ENCODE measurements around the gene PDZD2. TPM values are rescaled to one million over a fixed set of nuclear protein-coding genes. Genes with fewer than 3 reads are reported as not detected.
"Not testable (repeated sequence)": the region's sequence is repeated elsewhere in the genome, so short reads cannot be mapped to it uniquely, and the experiment has no call there.

The PDZD2 gene
- polyA plus RNA-seq (ENCODE audit: insufficient read length in 10 of 10) = 10 to 100 TPM in 2 of 10 donors, 1 to 10 TPM in 8; 6.0 to 12.4 (median 7.4) TPM
- long read RNA-seq, donor 1 = 0 reads
- long read RNA-seq, donor 2 = 0 reads
- long read RNA-seq, donor 3 = 0 reads
- long read RNA-seq, donor 4 = 0 reads
- long read RNA-seq, donor 5, partial matches to known transcripts = 0 of 73 reads
- long read RNA-seq, donor 5, other reads (novel, unspliced or antisense) = 73 of 73 reads
- long read RNA-seq, donor 6, partial matches to known transcripts = 0 of 1 reads
- long read RNA-seq, donor 6, other reads (novel, unspliced or antisense) = 0 of 1 reads
- long read RNA-seq, donor 7 = 0 reads
- long read RNA-seq, donor 8 = 0 reads
- long read RNA-seq, donor 9 = 0 reads

GRCh38 chr5:31638748-31639418, at the start of gene PDZD2:
Gene PDZD2 (plus strand): TSS chr5:31639131.
- peak; percentile 59 to 90 (median 82) for DNase-seq

DNA sequence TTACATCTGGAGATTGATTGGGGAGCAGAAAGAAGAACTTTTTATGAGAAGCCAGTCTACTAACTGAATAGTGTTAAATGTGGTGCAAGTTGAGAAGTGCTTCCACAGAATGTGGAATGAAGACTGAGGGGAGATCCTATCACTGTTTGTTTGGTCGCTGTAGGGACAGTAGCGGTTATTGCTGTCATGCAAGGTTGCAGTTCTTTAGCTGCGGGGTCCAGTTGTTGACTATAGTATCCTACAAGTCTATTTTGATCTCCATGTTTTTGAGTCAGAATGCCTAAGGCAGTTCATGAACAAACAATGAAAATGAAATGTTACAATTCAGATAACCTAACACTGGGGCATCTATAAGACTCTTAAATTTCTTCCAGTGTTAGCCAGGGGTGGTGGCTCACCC, 45.3 kb upstream of the PDZD2 start:
- DNase-seq = no peak

GRCh38 chr5:31596354-31596753, 42.6 kb upstream of the PDZD2 start:
- DNase-seq = no peak

DNA sequence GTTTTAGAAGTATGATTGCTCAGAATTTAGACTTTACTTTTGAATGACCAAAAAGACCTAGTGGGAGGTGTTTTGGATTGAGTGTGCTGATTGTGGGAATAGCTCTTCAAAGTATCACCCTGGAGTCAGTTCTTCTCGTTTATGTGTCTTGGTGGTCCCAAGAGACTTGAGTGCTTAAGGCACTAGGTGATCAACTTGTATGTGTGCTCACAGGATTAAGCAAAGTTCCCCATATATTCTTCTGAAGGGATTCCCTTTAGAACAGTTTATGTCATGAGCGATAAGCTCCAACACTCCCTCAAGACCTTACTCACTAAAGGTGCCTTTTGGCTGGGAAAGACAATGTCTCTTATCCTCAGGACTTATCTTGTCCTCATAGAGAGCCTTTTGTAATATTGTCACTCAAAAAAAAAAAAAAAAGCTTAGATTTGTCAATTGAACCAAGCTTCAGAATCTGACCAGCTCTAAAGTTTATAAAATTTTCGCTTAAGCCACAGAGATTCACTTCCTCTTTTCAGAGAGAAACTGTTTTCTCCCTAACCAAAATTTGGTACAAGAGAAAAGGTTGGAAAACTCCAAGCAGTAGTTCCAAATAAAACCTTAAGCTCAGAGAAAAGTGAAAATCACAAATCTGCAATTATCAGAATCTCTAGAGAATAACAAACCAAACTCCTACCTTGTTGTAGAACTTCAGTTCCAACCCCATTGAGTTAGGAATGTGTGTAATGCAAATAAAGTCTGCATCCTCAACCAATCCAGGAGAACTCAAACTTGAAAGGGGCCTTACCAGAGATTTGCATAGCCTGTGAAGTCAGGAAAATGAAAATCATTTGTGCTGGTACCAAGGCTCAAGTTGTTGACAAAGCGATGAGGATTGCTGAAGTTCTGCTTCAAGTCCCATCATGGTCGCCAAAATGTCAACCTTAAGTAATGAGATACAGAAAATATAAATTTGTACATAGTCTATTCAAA, 40.0 kb upstream of the PDZD2 start:
- DNase-seq = no peak

GRCh38 chr5:31602305-31602704, 36.6 kb upstream of the PDZD2 start:
- not testable (repeated sequence) for DNase-seq

- no peak for DNase-seq
Measured at GRCh38 chr5:31604240-31604639, 34.7 kb upstream of the PDZD2 start.

DNA sequence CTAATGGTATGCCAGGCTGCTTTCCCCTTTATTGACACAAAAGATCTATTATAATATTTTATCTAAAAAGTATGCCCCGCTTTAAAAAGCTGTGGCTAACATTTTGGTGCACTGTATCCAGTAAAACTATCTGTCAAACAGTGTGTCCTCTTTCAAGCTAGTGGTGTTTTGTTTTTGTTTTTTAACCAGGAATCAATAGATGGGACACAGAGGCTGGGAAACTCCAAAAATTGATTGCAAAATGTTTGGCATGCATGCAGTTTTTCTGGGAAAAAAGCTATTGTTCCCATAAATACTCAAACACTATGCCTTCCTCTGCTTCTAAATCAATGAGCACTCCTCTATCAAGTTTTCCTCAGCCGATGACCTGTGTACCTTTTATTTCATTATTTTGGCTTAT, 34.3 kb upstream of the PDZD2 start:
- DNase-seq = no peak

- no peak for DNase-seq
Measured at GRCh38 chr5:31605920-31606319, 33.0 kb upstream of the PDZD2 start.

GRCh38 chr5:31607546-31607945, 31.4 kb upstream of the PDZD2 start:
- DNase-seq = no peak

GRCh38 chr5:31611002-31611401, 27.9 kb upstream of the PDZD2 start:
- no peak for DNase-seq

- no peak for DNase-seq
Measured at GRCh38 chr5:31613651-31614050, 25.3 kb upstream of the PDZD2 start.

DNA sequence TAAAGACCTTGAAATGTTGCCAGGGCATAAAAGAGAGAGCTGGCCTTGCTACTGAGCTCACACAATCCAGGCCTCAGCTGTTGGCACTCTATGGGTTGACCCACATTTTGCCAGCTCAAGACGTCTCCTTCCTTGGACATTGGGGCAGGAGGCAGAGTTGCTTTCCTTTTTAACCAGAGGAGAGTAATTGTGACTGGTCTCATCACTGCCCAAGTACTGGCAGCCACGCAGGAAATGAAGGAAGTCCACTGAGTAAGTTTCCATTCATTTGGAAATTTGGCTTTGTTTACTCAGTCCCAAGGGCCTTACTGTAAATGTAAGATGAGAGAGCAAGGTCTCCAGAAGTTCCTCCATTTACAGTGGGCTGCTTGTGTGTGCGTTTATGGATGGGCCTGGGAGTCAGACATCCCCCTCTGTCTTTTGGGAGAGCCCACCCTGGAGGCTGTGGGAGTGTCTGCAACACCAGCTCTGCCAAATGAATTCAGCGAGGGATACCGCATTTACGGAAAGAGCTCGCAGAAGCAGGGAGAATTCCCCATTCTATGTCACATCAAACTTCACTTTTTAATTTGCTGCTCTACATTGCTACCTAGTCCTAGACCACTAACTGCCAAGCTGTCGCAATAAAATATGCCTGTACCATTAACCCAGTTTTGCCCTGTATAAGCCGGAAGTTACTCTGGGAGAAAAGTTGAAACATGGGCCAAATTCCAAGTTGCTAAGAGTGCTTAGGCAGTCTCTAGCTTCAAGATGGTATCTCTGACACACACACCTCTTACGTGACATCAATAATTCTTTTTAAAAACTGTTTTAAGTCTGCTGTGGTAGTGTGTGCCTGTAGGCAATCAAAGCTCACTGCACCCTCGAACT, 24.5 kb upstream of the PDZD2 start:
- DNase-seq = peak in 2 of 3 donors; percentile 12 to 41

DNA sequence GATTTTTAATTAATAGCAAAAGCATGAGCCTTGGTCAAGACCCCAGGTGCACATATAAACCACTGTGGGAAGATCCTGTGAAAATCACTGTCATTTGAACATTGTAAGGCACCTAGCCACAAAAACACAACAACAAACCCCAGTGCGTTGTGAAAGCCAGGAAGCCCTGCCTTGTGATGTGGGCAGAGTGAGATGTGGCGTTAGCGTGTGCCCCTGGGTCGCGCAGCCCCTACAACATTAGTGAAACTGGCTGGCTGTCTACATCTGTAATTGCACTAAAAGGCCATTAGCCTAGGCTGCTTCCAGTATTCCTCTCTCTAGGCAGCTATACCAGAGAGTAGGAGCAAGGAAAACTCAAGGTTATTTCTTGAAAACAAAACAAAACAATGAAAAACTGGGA, 21.1 kb upstream of the PDZD2 start:
- no peak for DNase-seq

DNA sequence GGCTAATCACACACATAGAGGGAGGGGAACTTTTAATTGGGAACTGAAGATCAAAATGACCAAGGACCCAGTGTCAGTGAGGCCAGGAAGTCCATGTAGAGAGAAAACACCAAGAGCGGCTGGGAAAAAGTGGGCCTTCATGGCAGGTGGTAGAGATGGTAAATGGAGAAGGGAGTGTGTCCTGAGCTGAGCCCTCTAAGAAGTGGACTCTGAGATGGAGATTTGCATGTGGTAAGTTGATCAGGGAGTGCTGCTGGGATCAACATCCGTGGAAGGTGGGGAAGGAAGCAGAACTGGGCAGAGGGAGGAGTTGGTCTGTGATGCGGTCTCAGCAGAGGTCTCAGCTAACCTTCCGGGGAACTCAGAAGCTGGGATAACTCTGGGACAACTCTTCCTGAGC, 18.9 kb upstream of the PDZD2 start:
- DNase-seq = no peak

DNA sequence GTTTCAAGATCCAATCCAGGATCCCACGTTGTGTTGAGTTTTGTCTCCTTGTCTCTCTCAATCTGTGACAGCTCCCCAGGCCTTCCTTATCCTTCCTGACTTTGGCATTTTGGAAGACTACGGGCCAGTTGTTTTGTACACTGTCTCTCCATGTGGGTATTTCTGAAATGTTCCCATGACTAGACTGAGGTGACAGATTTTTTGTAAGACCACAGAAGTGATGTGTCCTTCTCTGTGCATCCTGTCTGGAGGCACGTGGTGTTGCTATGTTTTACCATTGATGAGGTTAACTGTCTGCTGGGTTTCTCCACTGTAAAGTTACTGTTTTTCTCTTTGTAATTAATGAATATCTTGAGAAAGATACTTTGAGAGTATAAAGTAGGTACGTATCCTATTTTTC, 15.7 kb upstream of the PDZD2 start:
- DNase-seq = no peak

- DNase-seq = no peak
Measured at GRCh38 chr5:31625394-31625793, 13.5 kb upstream of the PDZD2 start.

- no peak for DNase-seq
Measured at GRCh38 chr5:31626156-31626555, 12.8 kb upstream of the PDZD2 start.

DNA sequence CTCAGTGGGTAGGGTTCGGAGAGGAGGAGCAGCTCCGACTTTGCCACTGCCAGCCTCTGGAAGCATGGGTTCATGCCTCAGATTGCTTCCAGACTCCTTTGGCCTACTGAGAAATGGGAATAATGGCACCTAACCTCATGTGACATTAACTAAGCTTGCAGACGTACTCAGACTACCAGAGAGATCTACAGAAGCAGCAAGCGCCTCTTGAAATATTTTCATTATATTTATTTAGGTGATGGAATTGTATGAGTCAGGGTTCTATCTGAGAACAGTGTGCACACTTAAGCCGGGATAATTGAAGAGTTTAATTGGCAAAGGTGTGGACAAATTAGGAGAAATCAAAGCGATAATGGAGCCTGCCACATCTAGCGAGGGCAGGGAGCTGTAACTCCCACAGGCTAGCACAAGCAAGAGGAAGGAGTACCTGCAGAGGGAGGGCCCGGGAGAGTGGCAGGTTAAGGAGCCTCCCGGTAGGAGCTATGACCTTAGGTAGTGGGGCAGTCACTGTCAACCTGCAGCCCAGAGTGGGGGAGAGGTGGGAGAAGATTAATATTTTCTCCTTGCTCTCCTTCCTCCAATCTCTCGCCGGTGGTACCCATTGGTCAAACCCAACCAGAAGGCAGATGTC, 12.2 kb upstream of the PDZD2 start:
- no peak for DNase-seq

DNA sequence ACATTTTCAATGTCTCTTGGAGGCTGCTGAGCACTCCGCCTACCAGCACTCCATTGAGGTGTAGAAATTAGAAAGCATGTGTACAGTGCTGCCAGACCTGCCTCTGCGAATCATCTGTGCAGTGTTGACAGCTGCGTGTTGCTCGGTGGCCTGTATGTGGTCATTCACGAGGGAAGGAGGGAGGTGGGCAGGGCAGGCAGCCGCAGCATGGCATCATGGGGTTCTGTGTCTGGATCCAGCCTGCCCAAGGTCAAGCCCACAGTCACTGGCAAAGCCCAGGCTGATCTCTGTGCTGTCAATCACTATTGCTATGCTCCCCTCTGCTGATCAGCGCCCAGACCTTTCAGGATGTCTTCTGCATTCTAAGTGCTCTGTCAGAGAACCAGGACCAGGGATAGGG, 8.0 kb upstream of the PDZD2 start:
- DNase-seq = no peak

- DNase-seq = no peak
Measured at GRCh38 chr5:31632460-31632859, 6.5 kb upstream of the PDZD2 start.

GRCh38 chr5:31635446-31635845, 3.5 kb upstream of the PDZD2 start:
- no peak for DNase-seq
